NCI-H345 treated with DMSO at 0.1 percent for 48 hours (cell line): ENCODE measurements around the gene TOR1A.
"Not testable (repeated sequence)": the region's sequence is repeated elsewhere in the genome, so short reads cannot be mapped to it uniquely, and the experiment has no call there.

Experiments
- DNase-seq: peaks from one replicate; lab custom pipeline; 2025; ENCODE audit not compliant: unreplicated experiment; lab: John Stamatoyannopoulos, UW

Gene TOR1A

DNA sequence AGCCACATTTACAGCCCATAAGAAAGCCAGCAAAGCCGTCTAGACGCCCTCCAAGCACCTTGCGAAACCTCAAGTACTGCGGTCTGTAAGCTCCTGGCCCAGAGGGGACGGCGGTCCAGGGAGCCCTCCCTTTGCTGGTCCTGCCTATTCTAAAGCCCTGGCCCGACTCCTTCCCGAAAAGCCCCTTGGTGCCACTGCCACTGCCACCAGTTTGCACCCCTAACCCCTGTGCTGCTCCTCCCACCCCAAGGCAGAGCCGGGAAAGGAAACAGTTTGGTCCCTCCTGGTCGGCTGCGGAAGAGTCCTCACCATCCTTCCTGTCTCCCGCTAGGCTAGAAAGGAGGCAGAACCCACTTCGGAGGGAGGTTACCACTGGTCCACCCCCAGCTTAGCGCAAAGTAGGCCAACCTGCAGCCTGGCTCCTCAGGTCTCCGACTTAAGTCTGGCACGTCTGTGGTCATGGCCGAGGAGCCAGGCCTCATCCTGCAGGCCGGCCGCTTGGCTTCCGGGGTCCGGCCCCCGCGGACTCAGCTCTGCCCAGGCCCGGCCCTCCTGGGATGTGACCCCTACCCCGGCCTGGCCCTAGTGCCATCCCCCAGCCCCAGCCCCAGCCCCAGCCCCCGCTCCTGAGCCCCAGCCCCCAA is 916 bp downstream of the TOR1A start:
- no peak for DNase-seq

- DNase-seq = no peak
These were observed 7.2 kb downstream of the TOR1A start for GRCh38 chr9:129816501-129817435.

DNA sequence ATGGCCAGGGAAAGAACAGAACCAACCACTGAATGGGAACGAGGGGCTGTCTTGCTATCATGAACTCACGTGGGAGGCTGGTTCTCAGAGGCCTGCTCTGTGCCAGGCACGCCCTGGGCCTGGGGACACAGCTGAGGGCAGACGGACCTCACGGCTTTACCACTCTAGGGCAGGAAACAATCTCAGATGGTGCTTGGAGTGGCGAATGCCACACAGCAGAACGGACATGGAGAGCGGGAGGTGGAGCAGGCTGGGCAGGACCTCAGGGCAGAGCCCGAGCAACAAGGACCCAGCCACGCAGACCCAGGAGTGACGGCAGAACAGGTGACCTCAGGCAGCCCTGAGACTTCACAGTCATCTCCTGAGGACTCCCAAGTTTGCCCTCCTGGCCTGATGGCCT is 8.7 kb downstream of the TOR1A start:
- DNase-seq = no peak

GRCh38 chr9:129814432-129815223 is 9.3 kb downstream of the TOR1A start:
- DNase-seq = no peak

DNA sequence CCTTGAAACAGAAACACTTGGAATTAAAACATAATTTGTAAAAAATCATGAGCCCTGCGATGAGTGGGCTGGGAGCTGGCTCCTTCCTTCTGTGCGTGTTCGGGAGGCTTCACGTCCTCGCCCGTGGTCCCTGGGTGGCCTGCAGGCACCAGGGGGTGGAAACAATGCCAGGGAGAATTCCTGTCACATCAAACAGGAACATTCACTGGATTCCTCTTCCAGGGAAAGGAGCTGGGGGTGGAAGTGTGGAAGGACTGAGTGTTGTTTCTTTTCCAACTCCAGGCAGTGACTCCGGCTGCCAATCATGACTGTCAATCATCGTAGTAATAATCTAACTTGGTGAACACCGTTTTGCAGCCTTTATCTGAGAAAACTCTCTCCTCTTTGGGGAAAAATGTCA is 10.3 kb downstream of the TOR1A start:
- no peak for DNase-seq

- no peak for DNase-seq
These were observed 11.6 kb downstream of the TOR1A start for GRCh38 chr9:129812385-129812784.

- DNase-seq = no peak
These were observed 12.0 kb downstream of the TOR1A start for GRCh38 chr9:129811967-129812363.

- no peak for DNase-seq
These were observed 13.1 kb downstream of the TOR1A start for GRCh38 chr9:129810788-129811187.

- DNase-seq = no peak
These were observed 13.8 kb downstream of the TOR1A start for GRCh38 chr9:129810116-129810515.

- no peak for DNase-seq
These were observed 14.6 kb downstream of the TOR1A start for GRCh38 chr9:129809346-129809745.

GRCh38 chr9:129806061-129806460 is 17.9 kb downstream of the TOR1A start:
- DNase-seq = no peak

- DNase-seq = no peak
These were observed 20.3 kb downstream of the TOR1A start for GRCh38 chr9:129803676-129804060.

DNA sequence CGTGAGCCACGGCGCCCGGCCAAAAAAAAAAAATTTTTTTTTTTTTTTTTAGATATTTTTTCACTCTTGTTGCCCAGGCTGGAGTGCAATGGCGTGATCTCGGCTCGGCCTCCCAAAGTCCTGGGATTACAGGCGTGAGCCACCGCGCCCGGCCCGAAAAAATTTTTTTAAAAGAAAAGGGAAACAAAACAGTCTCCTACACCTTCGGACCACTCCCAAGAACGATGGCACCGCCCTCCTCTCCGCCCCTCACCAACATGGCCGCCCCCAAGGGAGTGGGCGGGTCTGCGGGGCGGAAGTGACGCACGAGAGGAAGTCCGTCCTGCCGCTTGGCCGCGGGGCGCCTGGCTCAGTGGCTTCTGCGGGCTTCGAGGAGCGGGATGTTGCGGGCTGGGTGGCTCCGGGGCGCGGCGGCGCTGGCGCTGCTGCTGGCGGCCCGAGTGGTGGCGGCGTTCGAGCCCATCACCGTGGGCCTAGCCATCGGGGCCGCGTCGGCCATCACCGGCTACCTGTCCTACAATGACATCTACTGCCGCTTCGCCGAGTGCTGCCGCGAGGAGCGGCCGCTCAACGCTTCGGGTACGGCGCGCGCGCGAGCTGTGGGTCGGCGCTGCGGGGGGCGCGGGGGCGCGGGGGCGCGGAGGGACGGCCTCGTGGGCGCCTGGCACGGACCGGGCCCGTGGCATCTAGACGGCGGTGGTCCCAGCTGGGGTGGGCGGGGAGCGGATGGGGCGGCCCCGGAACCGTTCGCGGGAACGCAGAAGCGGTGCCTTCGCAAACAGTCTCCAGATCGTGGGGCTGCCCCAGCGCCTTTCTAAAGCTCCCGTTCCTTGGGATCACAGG is 20.9 kb downstream of the TOR1A start, which contains the start of gene TOR1B:
TSS of gene TOR1B (plus strand) at position 352 of the 843 bp plus-strand sequence. CDS start at position 381, 29 bp downstream.
- peak; percentile 77 for DNase-seq

DNA sequence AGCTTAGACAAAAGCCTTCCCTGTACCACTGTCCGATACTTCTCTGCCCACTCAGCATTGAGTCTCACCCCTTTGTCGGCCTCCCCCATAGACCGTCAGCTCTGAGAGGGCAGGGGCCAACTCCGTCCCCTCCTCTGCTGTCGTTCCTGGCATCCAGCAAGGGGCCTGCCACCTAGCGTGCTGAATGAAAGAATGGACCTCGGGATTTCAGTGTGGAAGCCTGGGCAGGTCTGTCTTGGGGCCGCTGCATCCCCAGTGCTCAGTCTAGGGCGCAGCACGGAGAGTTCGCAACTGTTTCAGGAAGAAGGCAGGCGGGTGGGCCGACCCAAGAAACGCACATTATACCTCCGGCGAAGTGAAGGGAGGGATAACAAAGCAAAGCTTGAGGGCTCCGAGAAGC is 22.4 kb downstream of the TOR1A start:
- DNase-seq = no peak

DNA sequence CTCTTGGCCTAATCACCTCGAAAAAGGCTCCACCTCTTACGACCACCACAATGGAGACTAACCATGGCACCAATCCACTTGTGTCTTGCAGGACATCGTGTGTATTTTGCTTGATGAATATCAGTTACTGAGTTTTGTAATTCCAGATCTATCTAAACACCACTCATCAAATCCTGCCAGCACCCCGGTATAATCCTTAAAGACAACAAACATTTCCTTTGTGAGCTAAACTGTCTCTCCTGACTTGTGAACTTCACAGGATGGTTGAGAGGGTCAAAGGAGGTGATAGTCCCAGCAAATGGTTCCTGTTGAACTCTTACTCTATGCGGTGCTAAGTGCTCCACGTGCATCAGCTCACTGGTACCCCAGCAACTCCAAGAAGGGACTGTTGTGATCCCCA is 25.0 kb downstream of the TOR1A start:
- DNase-seq = no peak

- not testable (repeated sequence) for DNase-seq
These were observed 27.9 kb downstream of the TOR1A start for GRCh38 chr9:129796029-129796428.

- no peak for DNase-seq
These were observed 29.4 kb downstream of the TOR1A start for GRCh38 chr9:129794549-129794948.

DNA sequence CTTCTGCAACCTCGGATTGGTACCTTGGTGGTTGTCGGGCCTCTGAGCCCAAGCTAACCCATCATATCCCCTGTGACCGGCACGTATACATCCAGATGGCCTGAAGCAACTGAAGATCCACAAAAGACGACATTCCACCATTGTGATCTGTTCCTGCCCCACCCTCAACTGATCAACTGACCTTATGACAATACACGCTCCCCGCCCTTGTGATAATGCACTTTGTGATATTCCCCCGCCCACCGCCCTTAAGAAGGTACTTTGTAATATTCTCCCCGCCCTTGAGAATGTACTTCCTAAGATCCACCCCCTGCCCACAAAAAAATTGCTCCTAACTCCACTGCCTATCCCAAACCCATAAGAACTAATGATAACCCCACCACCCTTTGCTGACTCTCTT is 37.5 kb downstream of the TOR1A start:
- DNase-seq = no peak

- DNase-seq = no peak
These were observed 38.1 kb downstream of the TOR1A start for GRCh38 chr9:129785866-129786265.

DNA sequence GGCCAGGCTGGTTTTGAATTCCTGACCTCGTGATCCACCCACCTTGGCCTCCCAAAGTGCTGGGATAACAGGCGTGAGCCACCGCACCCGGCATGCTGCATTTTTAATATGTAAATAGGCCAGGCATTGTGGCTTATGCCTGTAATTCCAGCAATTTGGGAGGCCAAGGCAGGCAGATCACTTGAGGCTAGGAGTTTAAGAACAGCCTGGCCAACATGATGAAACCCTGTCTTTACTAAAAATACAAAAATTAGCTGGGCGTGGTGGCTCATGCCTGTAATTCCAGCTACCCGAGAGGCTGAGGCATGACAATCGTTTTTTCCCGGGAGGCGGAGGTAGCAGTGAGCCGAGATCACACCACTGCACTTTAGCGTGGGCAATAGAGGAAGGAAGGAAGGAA is 39.0 kb downstream of the TOR1A start:
- DNase-seq = not testable (repeated sequence)
